Measurements from ENCODE around the gene SLC5A11.
"Not testable (repeated sequence)": the region's sequence is repeated elsewhere in the genome, so short reads cannot be mapped to it uniquely, and the experiment has no call there.

SLC5A11 gene

GRCh38 chr16:24845726-24846547 is at the start of gene SLC5A11:
SLC5A11 (plus strand) TSS chr16:24845963; CDS start chr16:24858644, 12,681 bp downstream.
- DNase-seq (ENCODE audit: low read depth, low spot score): no peak

GRCh38 chr16:24800586-24800985 is 45.2 kb upstream of the SLC5A11 start:
- DNase-seq (ENCODE audit: low read depth, low spot score): peak; percentile 40

- no peak for DNase-seq (ENCODE audit: low read depth, low spot score)
Measured at GRCh38 chr16:24801761-24802302, 43.9 kb upstream of the SLC5A11 start.

- no peak for DNase-seq (ENCODE audit: low read depth, low spot score)
Measured at GRCh38 chr16:24805484-24805883, 40.3 kb upstream of the SLC5A11 start.

GRCh38 chr16:24807301-24807700 is 38.5 kb upstream of the SLC5A11 start:
- no peak for DNase-seq (ENCODE audit: low read depth, low spot score)

GRCh38 chr16:24810951-24811843 is 34.6 kb upstream of the SLC5A11 start:
- no peak for DNase-seq (ENCODE audit: low read depth, low spot score)

- DNase-seq (ENCODE audit: low read depth, low spot score): not testable (repeated sequence)
Measured at GRCh38 chr16:24812813-24813212, 33.0 kb upstream of the SLC5A11 start.

GRCh38 chr16:24815021-24815420 is 30.7 kb upstream of the SLC5A11 start:
- DNase-seq (ENCODE audit: low read depth, low spot score): no peak

GRCh38 chr16:24816688-24817087 is 29.1 kb upstream of the SLC5A11 start:
- DNase-seq (ENCODE audit: low read depth, low spot score): no peak

- no peak for DNase-seq (ENCODE audit: low read depth, low spot score)
Measured at GRCh38 chr16:24819462-24820040, 26.2 kb upstream of the SLC5A11 start.

GRCh38 chr16:24820522-24820921 is 25.2 kb upstream of the SLC5A11 start:
- no peak for DNase-seq (ENCODE audit: low read depth, low spot score)

GRCh38 chr16:24821129-24821528 is 24.6 kb upstream of the SLC5A11 start:
- DNase-seq (ENCODE audit: low read depth, low spot score): no peak

GRCh38 chr16:24822542-24822941 is 23.2 kb upstream of the SLC5A11 start:
- peak; percentile 14 for DNase-seq (ENCODE audit: low read depth, low spot score)

GRCh38 chr16:24822974-24823373 is 22.8 kb upstream of the SLC5A11 start:
- no peak for DNase-seq (ENCODE audit: low read depth, low spot score)

- DNase-seq (ENCODE audit: low read depth, low spot score): no peak
Measured at GRCh38 chr16:24825696-24826095, 20.1 kb upstream of the SLC5A11 start.

- DNase-seq (ENCODE audit: low read depth, low spot score): no peak
Measured at GRCh38 chr16:24826096-24826690, 19.6 kb upstream of the SLC5A11 start.

GRCh38 chr16:24826817-24827566 is 18.8 kb upstream of the SLC5A11 start:
- DNase-seq (ENCODE audit: low read depth, low spot score): no peak

GRCh38 chr16:24829153-24829552 is 16.6 kb upstream of the SLC5A11 start:
- DNase-seq (ENCODE audit: low read depth, low spot score): no peak

GRCh38 chr16:24833352-24833751 is 12.4 kb upstream of the SLC5A11 start:
- no peak for DNase-seq (ENCODE audit: low read depth, low spot score)

- peak; percentile 43 for DNase-seq (ENCODE audit: low read depth, low spot score)
Measured at GRCh38 chr16:24834459-24835335, 11.1 kb upstream of the SLC5A11 start.

Measured in ELF-1 (cell line).